MV-4-11 (cell line): ENCODE data around the gene ZSCAN10.
"Not testable (repeated sequence)": the region's sequence is repeated elsewhere in the genome, so short reads cannot be mapped to it uniquely, and the experiment has no call there.

Experiments used
- DNase-seq: peaks from one replicate; lab custom pipeline; 2025; lab: John Stamatoyannopoulos, UW

The ZSCAN10 gene

GRCh38 chr16:3098459-3099394 is at the start of gene ZSCAN10:
ZSCAN10 (minus strand) TSS chr16:3099294; CDS start chr16:3092937, 6,357 bp downstream.
- DNase-seq, result no peak

- DNase-seq, result no peak
These were observed 49.4 kb upstream of the ZSCAN10 start for GRCh38 chr16:3148256-3149192.

GRCh38 chr16:3147757-3148104 is 48.6 kb upstream of the ZSCAN10 start:
- no peak for DNase-seq

GRCh38 chr16:3147046-3147756 is 48.1 kb upstream of the ZSCAN10 start:
- no peak for DNase-seq

- DNase-seq, result no peak
These were observed 46.6 kb upstream of the ZSCAN10 start for GRCh38 chr16:3145660-3146059.

- DNase-seq, result no peak
These were observed 46.1 kb upstream of the ZSCAN10 start for GRCh38 chr16:3145151-3145550.

- DNase-seq, result no peak
These were observed 45.4 kb upstream of the ZSCAN10 start for GRCh38 chr16:3144321-3144983.

- DNase-seq, result no peak
These were observed 44.7 kb upstream of the ZSCAN10 start for GRCh38 chr16:3143598-3144320.

GRCh38 chr16:3143189-3143588 is 44.1 kb upstream of the ZSCAN10 start:
- no peak for DNase-seq

- no peak for DNase-seq
These were observed 43.7 kb upstream of the ZSCAN10 start for GRCh38 chr16:3142770-3143169.

- no peak for DNase-seq
These were observed 43.2 kb upstream of the ZSCAN10 start for GRCh38 chr16:3142327-3142726.

- no peak for DNase-seq
These were observed 42.8 kb upstream of the ZSCAN10 start for GRCh38 chr16:3141781-3142311.

GRCh38 chr16:3140603-3141427 is 41.7 kb upstream of the ZSCAN10 start:
- no peak for DNase-seq

- not testable (repeated sequence) for DNase-seq
These were observed 40.5 kb upstream of the ZSCAN10 start for GRCh38 chr16:3139561-3139960.

GRCh38 chr16:3138823-3139426 is 39.8 kb upstream of the ZSCAN10 start:
- no peak for DNase-seq

- no peak for DNase-seq
These were observed 39.2 kb upstream of the ZSCAN10 start for GRCh38 chr16:3138342-3138741.

GRCh38 chr16:3137267-3137666 is 38.2 kb upstream of the ZSCAN10 start:
- DNase-seq, result no peak

- DNase-seq, result peak; percentile 10
These were observed 36.1 kb upstream of the ZSCAN10 start for GRCh38 chr16:3135126-3135715.
